IPS-18c (cell line): ENCODE data around the gene GLOD5.
A peak's percentile ranks its signal among the peaks of the same experiment; 100 is the strongest.
"Not testable (repeated sequence)": the region's sequence is repeated elsewhere in the genome, so short reads cannot be mapped to it uniquely, and the experiment has no call there.

Experiments
- H3K4me3 ChIP-seq: 2 replicates; pipeline ENCODE4 v1.7.0; 2013; ENCODE audit warnings: low read depth, mild to moderate bottlenecking, low read length, moderate library complexity; ENCODE audit not compliant: insufficient read depth
- H3K9me3 ChIP-seq: one replicate; pipeline ENCODE4 v1.6.1; 2013; ENCODE audit warnings: mild to moderate bottlenecking, low read length, moderate library complexity; ENCODE audit not compliant: control insufficient read depth, insufficient read depth

GLOD5 gene

GRCh38 chrX:48806081-48806480 is 44.5 kb downstream of the GLOD5 start:
- Histone ChIP-seq H3K4me3 (no peak overlapping the region), H3K9me3 (peaks cover 5% of the 10 kb centered on the region)

GRCh38 chrX:48813644-48814043 is 52.1 kb downstream of the GLOD5 start:
- H3K9me3 ChIP-seq = peaks cover 13% of the 10 kb centered on the region
- no peak overlapping the region for H3K4me3 ChIP-seq

GRCh38 chrX:48814722-48815121 is 53.2 kb downstream of the GLOD5 start:
- Histone ChIP-seq H3K4me3 (peak overlapping the region; percentile 9; the same call in 1 of the 2 replicates), H3K9me3 (peaks cover 16% of the 10 kb centered on the region)

- H3K9me3 ChIP-seq = peaks cover 16% of the 10 kb centered on the region
- H3K4me3 ChIP-seq = no peak overlapping the region
Measured at GRCh38 chrX:48815266-48815665, 53.7 kb downstream of the GLOD5 start.

- peaks cover 16% of the 10 kb centered on the region for H3K9me3 ChIP-seq
- no peak overlapping the region for H3K4me3 ChIP-seq
Measured at GRCh38 chrX:48816014-48816810, 54.7 kb downstream of the GLOD5 start.

DNA sequence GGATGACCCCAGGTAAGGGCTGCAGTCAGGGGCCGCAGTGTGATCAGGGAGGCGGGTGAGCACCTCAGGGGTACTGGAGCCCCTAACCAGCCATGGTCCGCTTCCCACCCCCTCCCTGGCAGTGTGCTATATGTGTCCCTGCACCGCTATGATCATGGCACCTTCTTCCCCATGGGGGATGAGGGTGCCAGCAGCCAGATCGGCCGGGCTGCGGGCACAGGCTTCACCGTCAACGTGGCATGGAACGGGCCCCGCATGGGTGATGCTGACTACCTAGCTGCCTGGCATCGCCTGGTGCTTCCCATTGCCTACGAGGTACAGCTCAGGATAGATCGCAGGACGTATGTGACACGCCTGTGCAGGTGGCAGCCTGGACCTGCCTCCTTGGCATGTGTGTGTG is 56.6 kb downstream of the GLOD5 start:
- Histone ChIP-seq H3K4me3 (no peak overlapping the region; the same call in 1 of the 2 replicates), H3K9me3 (peaks cover 16% of the 10 kb centered on the region)

DNA sequence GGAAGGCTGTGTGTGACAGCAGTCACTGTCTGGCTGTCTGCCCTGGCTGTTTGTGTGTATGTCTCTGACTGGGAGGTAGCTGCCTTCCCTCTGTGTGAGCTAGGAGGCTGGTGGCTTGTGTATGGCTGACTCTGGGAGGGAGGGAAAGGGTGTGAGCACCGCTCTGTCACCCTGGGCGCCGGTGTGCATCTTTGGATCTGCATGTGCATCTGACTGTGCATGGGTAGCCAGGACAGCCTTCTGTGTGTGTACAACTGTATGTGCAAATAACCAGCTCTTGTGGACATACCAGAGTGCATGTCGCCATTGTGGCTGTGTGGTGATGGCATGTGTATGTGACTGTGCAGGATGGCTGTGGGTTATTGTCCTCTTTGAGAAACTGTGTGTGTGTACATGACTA is 57.3 kb downstream of the GLOD5 start:
- no peak overlapping the region for H3K4me3 ChIP-seq
- peaks cover 16% of the 10 kb centered on the region for H3K9me3 ChIP-seq

- peaks cover 13% of the 10 kb centered on the region for H3K9me3 ChIP-seq
- H3K4me3 ChIP-seq = not testable (repeated sequence)
Measured at GRCh38 chrX:48819394-48819793, 57.8 kb downstream of the GLOD5 start.

DNA sequence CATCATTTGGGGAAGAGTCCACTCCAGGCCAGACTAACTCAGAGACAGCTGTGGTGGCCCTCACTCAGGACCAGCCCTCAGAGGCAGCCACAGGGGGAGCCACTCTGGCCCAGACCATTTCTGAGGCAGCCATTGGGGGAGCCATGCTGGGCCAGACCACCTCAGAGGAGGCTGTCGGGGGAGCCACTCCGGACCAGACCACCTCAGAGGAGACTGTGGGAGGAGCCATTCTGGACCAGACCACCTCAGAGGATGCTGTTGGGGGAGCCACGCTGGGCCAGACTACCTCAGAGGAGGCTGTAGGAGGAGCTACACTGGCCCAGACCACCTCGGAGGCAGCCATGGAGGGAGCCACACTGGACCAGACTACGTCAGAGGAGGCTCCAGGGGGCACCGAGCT is 61.5 kb downstream of the GLOD5 start:
- Histone ChIP-seq H3K9me3 (peaks cover 12% of the 10 kb centered on the region), H3K4me3 (no peak overlapping the region)
